Neural cell (in vitro differentiated cells): ENCODE measurements around the gene SH3GL3. TPM values are rescaled to one million over a fixed set of nuclear protein-coding genes. Genes with fewer than 3 reads are reported as not detected.

Experiments
- H2AFZ ChIP-seq: fragments of 200-600, 300-800 bp; sonication (generic), shearing (Covaris generic); 2 replicates; pipeline ENCODE4 v1.6.0; 2014; ENCODE audit warnings: low read depth, mild to moderate bottlenecking, antibody characterized with exemption, low read length, moderate library complexity
- H3F3A ChIP-seq: fragments of 200-600 bp; shearing (Covaris generic); 2 replicates; pipeline ENCODE4 v1.6.1; 2016; ENCODE audit warnings: mild to moderate bottlenecking, moderate library complexity, mixed read lengths, antibody characterized with exemption, low read length; ENCODE audit not compliant: insufficient read depth, poor library complexity, severe bottlenecking
- H3K27ac ChIP-seq: fragments of 200-600, 300-800 bp; sonication (generic), shearing (Covaris generic); 2 replicates; pipeline ENCODE4 v1.5.1; 2014; ENCODE audit warnings: mild to moderate bottlenecking, low read length, moderate library complexity
- H3K27me3 ChIP-seq: fragments of 300-800, 200-600 bp; sonication (generic), shearing (Covaris generic); 2 replicates; pipeline ENCODE4 v1.6.0; 2014; ENCODE audit warnings: mild to moderate bottlenecking, low read depth, low read length, moderate library complexity; ENCODE audit not compliant: insufficient read depth
- H3K36me3 ChIP-seq: fragments of 300-800, 200-600 bp; sonication (generic), shearing (Covaris generic); 2 replicates; pipeline ENCODE4 v1.5.1; 2014; ENCODE audit warnings: mild to moderate bottlenecking, antibody characterized with exemption, low read length, moderate library complexity; ENCODE audit not compliant: insufficient read depth
- H3K4me2 ChIP-seq: fragments of 300-800, 200-600 bp; sonication (generic), shearing (Covaris generic); 2 replicates; pipeline ENCODE4 v1.6.0; 2014; ENCODE audit warnings: mild to moderate bottlenecking, low read length
- H3K4me3 ChIP-seq: fragments of 300-800, 200-600 bp; sonication (generic), shearing (Covaris generic); 2 replicates; pipeline ENCODE4 v1.5.1; 2014; ENCODE audit warnings: mild to moderate bottlenecking, low read length, moderate library complexity
- H3K79me2 ChIP-seq: fragments of 200-600 bp; shearing (Covaris generic); replicated peaks from 2 replicates; pipeline ENCODE4 v1.6.0; 2014; ENCODE audit warnings: mild to moderate bottlenecking, low read length, moderate library complexity; ENCODE audit not compliant: insufficient read depth
- H3K9ac ChIP-seq: fragments of 300-800, 200-600 bp; sonication (generic), shearing (Covaris generic); 2 replicates; pipeline ENCODE4 v1.6.1; 2016; ENCODE audit warnings: mild to moderate bottlenecking, low read length, mixed read lengths
- H3K9me2 ChIP-seq: fragments of 200-600 bp; shearing (Covaris generic); 2 replicates; pipeline ENCODE4 v1.6.1; 2016; ENCODE audit warnings: mild to moderate bottlenecking, low read length, mixed read lengths; ENCODE audit not compliant: insufficient read depth
- H3K9me3 ChIP-seq: fragments of 200-600, 300-800 bp; sonication (generic), shearing (Covaris generic); 2 replicates; pipeline ENCODE4 v1.6.1; 2016; ENCODE audit warnings: mild to moderate bottlenecking, mixed run types, low read length, moderate library complexity, mixed read lengths
- H4K20me1 ChIP-seq: fragments of 200-600 bp; shearing (Covaris generic); 2 replicates; pipeline ENCODE4 v1.6.1; 2016; ENCODE audit warnings: mild to moderate bottlenecking, mixed run types; ENCODE audit not compliant: insufficient read depth
- EP300 ChIP-seq: fragments of 450-650 bp; conservative IDR thresholded peaks from 2 replicates; pipeline ENCODE4 v1.6.1; 2014; ENCODE audit warnings: antibody characterized with exemption, mild to moderate bottlenecking, moderate library complexity; ENCODE audit not compliant: poor library complexity, severe bottlenecking
- EZH2 ChIP-seq: fragments of 200-600, 300-800 bp; shearing (Covaris generic), sonication (generic); IDR thresholded peaks from 2 replicates; pipeline ENCODE4 v1.6.1; 2014; ENCODE audit warnings: antibody characterized with exemption, low read length, borderline replicate concordance, mild to moderate bottlenecking; ENCODE audit not compliant: insufficient read depth, poor library complexity, severe bottlenecking
- MXI1 ChIP-seq: fragments of 450-650 bp; conservative IDR thresholded peaks from 2 replicates; pipeline ENCODE4 v1.6.1; 2014; ENCODE audit warnings: antibody characterized with exemption, mild to moderate bottlenecking; ENCODE audit not compliant: poor library complexity, severe bottlenecking
- POLR2AphosphoS5 ChIP-seq: IDR thresholded peaks from 2 replicates; pipeline ENCODE4 v1.6.1; 2012
- RAD21 ChIP-seq: fragments of 450-650 bp; conservative IDR thresholded peaks from 2 replicates; pipeline ENCODE4 v1.6.1; 2014; ENCODE audit warnings: antibody characterized with exemption, mild to moderate bottlenecking, moderate library complexity
- SMC3 ChIP-seq: fragments of 450-650 bp; conservative IDR thresholded peaks from 2 replicates; pipeline ENCODE4 v1.6.1; 2014; ENCODE audit warnings: antibody characterized with exemption, mild to moderate bottlenecking, moderate library complexity; ENCODE audit not compliant: poor library complexity
- TAF1 ChIP-seq: IDR thresholded peaks from 2 replicates; pipeline ENCODE4 v1.6.1; 2012; ENCODE audit warnings: low read depth
- polyA plus RNA-seq: library from polyadenylated mRNA; depleted of rRNA; stranded (reverse); fragments of >200 nt; gene quantifications from 2 replicates; pipeline ENCODE4 v1.2.3, GENCODE V29; 2014
- TF ChIP-seq, protein P1 (sequence below): fragments of 450-650 bp; IDR thresholded peaks from 2 replicates; pipeline ENCODE4 v1.5.1; 2014; ENCODE audit warnings: antibody characterized with exemption, mild to moderate bottlenecking, moderate library complexity; ENCODE audit not compliant: poor library complexity, severe bottlenecking
- TF ChIP-seq, protein P2 (sequence below): IDR thresholded peaks from 2 replicates; pipeline ENCODE4 v1.6.1; 2012; ENCODE audit warnings: borderline replicate concordance

Gene SH3GL3
- polyA plus RNA-seq, 1 donor from 2014 or later, result 104 TPM

DNA sequence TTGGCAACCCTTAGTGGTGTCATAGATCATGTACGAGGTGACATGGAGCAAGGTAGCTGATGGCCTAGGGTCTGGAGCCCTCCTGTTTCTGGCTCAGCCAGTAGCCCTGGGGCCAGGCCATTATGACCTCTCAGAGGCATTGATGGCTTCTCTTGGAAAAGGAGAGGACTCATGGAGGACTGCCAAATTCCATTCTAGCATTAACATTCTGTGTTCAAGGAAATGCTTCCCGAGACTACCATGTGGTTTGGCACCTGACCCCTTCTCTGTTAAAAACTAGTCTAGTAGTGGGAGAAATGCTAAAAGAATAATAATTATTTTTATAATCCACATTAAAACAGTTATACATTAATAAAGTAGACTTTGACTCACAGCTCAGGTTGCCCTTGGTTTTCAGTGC is 166.6 kb downstream of the SH3GL3 start:
- H3K79me2 ChIP-seq, result no peaks in the 10 kb centered on the region
- H3K9me3 ChIP-seq, result no peaks in the 10 kb centered on the region
- H3K27ac ChIP-seq, result no peak overlapping the region
- H3K9ac ChIP-seq, result no peak overlapping the region
- H3K4me3 ChIP-seq, result no peak overlapping the region
- no peaks in the 10 kb centered on the region for H3F3A ChIP-seq
- TF ChIP-seq, protein P1, sequence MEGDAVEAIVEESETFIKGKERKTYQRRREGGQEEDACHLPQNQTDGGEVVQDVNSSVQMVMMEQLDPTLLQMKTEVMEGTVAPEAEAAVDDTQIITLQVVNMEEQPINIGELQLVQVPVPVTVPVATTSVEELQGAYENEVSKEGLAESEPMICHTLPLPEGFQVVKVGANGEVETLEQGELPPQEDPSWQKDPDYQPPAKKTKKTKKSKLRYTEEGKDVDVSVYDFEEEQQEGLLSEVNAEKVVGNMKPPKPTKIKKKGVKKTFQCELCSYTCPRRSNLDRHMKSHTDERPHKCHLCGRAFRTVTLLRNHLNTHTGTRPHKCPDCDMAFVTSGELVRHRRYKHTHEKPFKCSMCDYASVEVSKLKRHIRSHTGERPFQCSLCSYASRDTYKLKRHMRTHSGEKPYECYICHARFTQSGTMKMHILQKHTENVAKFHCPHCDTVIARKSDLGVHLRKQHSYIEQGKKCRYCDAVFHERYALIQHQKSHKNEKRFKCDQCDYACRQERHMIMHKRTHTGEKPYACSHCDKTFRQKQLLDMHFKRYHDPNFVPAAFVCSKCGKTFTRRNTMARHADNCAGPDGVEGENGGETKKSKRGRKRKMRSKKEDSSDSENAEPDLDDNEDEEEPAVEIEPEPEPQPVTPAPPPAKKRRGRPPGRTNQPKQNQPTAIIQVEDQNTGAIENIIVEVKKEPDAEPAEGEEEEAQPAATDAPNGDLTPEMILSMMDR, result no peak
- TF ChIP-seq POLR2AphosphoS5 (no peak), MXI1 (no peak), EZH2 (no peak), SMC3 (no peak), RAD21 (no peak), TAF1 (no peak), EP300 (no peak)
- TF ChIP-seq, protein P2, sequence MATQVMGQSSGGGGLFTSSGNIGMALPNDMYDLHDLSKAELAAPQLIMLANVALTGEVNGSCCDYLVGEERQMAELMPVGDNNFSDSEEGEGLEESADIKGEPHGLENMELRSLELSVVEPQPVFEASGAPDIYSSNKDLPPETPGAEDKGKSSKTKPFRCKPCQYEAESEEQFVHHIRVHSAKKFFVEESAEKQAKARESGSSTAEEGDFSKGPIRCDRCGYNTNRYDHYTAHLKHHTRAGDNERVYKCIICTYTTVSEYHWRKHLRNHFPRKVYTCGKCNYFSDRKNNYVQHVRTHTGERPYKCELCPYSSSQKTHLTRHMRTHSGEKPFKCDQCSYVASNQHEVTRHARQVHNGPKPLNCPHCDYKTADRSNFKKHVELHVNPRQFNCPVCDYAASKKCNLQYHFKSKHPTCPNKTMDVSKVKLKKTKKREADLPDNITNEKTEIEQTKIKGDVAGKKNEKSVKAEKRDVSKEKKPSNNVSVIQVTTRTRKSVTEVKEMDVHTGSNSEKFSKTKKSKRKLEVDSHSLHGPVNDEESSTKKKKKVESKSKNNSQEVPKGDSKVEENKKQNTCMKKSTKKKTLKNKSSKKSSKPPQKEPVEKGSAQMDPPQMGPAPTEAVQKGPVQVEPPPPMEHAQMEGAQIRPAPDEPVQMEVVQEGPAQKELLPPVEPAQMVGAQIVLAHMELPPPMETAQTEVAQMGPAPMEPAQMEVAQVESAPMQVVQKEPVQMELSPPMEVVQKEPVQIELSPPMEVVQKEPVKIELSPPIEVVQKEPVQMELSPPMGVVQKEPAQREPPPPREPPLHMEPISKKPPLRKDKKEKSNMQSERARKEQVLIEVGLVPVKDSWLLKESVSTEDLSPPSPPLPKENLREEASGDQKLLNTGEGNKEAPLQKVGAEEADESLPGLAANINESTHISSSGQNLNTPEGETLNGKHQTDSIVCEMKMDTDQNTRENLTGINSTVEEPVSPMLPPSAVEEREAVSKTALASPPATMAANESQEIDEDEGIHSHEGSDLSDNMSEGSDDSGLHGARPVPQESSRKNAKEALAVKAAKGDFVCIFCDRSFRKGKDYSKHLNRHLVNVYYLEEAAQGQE, result no peak
- no peaks in the 10 kb centered on the region for H3K9me2 ChIP-seq
- H4K20me1 ChIP-seq, result no peaks in the 10 kb centered on the region
- H3K36me3 ChIP-seq, result no peaks in the 10 kb centered on the region
- no peak overlapping the region for H2AFZ ChIP-seq
- no peak overlapping the region for H3K4me2 ChIP-seq
- H3K27me3 ChIP-seq, result no peaks in the 10 kb centered on the region

DNA sequence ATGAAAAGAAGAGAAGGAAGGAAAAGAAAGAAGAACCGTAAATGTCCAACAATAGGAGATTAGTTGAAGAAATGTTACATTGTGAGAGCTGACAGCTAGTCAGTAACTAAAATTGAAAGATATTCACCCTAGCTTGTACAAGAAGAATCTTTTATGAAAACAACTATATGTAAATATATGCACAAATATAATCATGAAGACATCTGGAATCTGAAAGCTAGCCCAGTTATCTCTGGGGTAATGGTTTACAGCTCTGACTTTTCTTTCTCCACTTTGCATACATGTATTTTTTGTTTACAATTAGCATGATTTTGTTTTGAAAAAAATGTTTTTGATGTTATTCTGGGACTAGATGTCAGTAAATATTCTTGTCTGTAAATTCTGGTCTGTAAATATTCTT is 169.7 kb downstream of the SH3GL3 start:
- TF ChIP-seq, protein P2, result no peak
- no peak for TF ChIP-seq MXI1
- no peak for TF ChIP-seq TAF1
- TF ChIP-seq POLR2AphosphoS5, result no peak
- TF ChIP-seq, protein P1, result no peak
- no peak for TF ChIP-seq EP300
- TF ChIP-seq SMC3, result no peak
- TF ChIP-seq EZH2, result no peak
- TF ChIP-seq RAD21, result no peak
- H3K36me3 ChIP-seq, result no peaks in the 10 kb centered on the region
- H4K20me1 ChIP-seq, result no peaks in the 10 kb centered on the region
- H3K27ac ChIP-seq, result no peak overlapping the region
- H3F3A ChIP-seq, result no peaks in the 10 kb centered on the region
- no peaks in the 10 kb centered on the region for H3K27me3 ChIP-seq
- H3K9ac ChIP-seq, result no peak overlapping the region
- no peak overlapping the region for H3K4me2 ChIP-seq
- no peaks in the 10 kb centered on the region for H3K9me2 ChIP-seq
- no peaks in the 10 kb centered on the region for H3K9me3 ChIP-seq
- no peak overlapping the region for H3K4me3 ChIP-seq
- no peak overlapping the region for H2AFZ ChIP-seq
- no peaks in the 10 kb centered on the region for H3K79me2 ChIP-seq
